Kidney (tissue), 14 donors: ENCODE measurements around the gene MARCHF2. TPM values are rescaled to one million over a fixed set of nuclear protein-coding genes. Genes with fewer than 3 reads are reported as not detected.
"Not testable (repeated sequence)": the region's sequence is repeated elsewhere in the genome, so short reads cannot be mapped to it uniquely, and the experiment has no call there.

Source experiments
- DNase-seq, 5 donors: peaks; one replicate each; pipeline ENCODE4 v3.0.0-alpha.2; 2013 to 2020
- FAIRE-seq: peaks from 2 replicates; lab custom pipeline; 2012; peaks lifted over from hg19 to GRCh38; lab: Jason Lieb, UNC
- H3K27ac ChIP-seq, 2 donors: one replicate each; pipeline ENCODE4 v1.7.0; 2013; ENCODE audit warnings: low read depth in 2 of 2, low read length in 2 of 2, inconsistent platforms in 1 of 2
- H3K27me3 ChIP-seq: one replicate; pipeline ENCODE4 v1.7.1; 2013; ENCODE audit warnings: low read length, inconsistent platforms; ENCODE audit not compliant: control insufficient read depth, insufficient read depth
- H3K36me3 ChIP-seq, 3 donors: one replicate each; pipeline versions ENCODE4 v1.7.0 to v1.7.1; 2013; ENCODE audit warnings: low read length in 3 of 3, control low read depth in 1 of 3, inconsistent platforms in 1 of 3; ENCODE audit not compliant: insufficient read depth in 3 of 3, control insufficient read depth in 2 of 3
- H3K4me1 ChIP-seq, 3 donors: one replicate each; pipeline versions ENCODE4 v1.7.0 to v1.7.1; 2013; ENCODE audit warnings: low read length in 3 of 3, inconsistent platforms in 1 of 3, low read depth in 1 of 3; ENCODE audit not compliant: control insufficient read depth in 2 of 3, insufficient read depth in 2 of 3
- H3K4me3 ChIP-seq, 3 donors: one replicate each; pipeline versions ENCODE4 v1.7.0 to v1.8.1; 2013; ENCODE audit warnings: low read length in 3 of 3, control low read depth in 1 of 3, inconsistent platforms in 1 of 3
- H3K9ac ChIP-seq, 3 donors: one replicate each; pipeline versions ENCODE4 v1.7.0 to v1.7.1; 2013; ENCODE audit warnings: low read length in 3 of 3, control low read depth in 1 of 3, inconsistent platforms in 1 of 3
- H3K9me3 ChIP-seq, 3 donors: one replicate each; pipeline versions ENCODE4 v1.7.0 to v1.7.1; 2013; ENCODE audit warnings: low read length in 3 of 3, control low read depth in 1 of 3, inconsistent platforms in 1 of 3; ENCODE audit not compliant: control insufficient read depth in 2 of 3, insufficient read depth in 1 of 3
- intact Hi-C: fragments of 100-400 bp; cut with DNase I; formaldehyde crosslinking; loops from one replicate; pipeline ENCODE4 v1.11.1; 2022
- polyA plus RNA-seq: library from polyadenylated mRNA; stranded (reverse); fragments of 350-450 nt; fragmentation: Illumina TruSeq; extraction: RNeasy Lipid Tissue Mini Kit (QIAGEN cat#74804); gene quantifications from one replicate; pipeline ENCODE4 v1.2.3, GENCODE V29; 2014; ENCODE audit warnings: low read depth, low replicate concordance; ENCODE audit not compliant: insufficient read depth
- total RNA-seq: library from RNA; stranded (reverse); fragmentation: NEBNext Ultra II Directional; extraction: Animal tissue kit (Norgen Biotek cat#: 25700); gene quantifications from one replicate; pipeline ENCODE4 v1.2.1, GENCODE V29; 2021
- TF ChIP-seq, protein P1 (sequence below): IDR thresholded peaks from 3 replicates; pipeline ENCODE4 v1.5.1; 2012; ENCODE audit warnings: mild to moderate bottlenecking, moderate library complexity, borderline replicate concordance; ENCODE audit not compliant: insufficient read depth; ENCODE audit errors: extremely low read depth
- donor health status: control.
- donor health status: control.
- donor health status: control.
- donor health status: control.
- donor health status: control.
- donor health status: DM: yes; HTN: yes; CAD: no.
- donor health status: Normal renal cell carcinoma (clear cell type).

The MARCHF2 gene
- total and polyA plus RNA-seq, 2 donors from 2014 or later, result 46.5 to 48.4 TPM

DNA sequence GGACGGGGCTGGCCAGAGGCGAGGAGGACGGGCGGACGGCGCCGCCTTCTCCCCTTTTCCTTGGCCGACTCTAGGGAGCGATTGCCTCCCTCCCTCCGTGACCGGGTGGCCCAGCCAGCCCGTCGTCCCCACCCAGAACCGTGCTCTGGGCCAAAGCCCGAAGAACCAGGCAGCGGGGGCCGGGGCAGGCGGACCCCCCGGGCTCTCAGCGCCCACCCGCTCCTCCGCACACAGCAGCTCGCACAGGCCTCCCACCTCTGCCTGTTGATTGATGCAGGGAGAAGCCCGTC is 9.3 kb upstream of the MARCHF2 start:
- intact Hi-C loops, result no loop called here
- Histone ChIP-seq H3K9me3 (no peaks in the 10 kb centered on the region), H3K4me3 (no peak overlapping the region), H3K9ac (no peak overlapping the region), H3K27me3 (no peaks in the 10 kb centered on the region), H3K27ac (no peak overlapping the region), H3K36me3 (peaks cover 0 to 21% (median 9%) of the 10 kb centered on the region in 3 donors), H3K4me1 (no peaks in the 10 kb centered on the region)
- TF ChIP-seq, protein P1, sequence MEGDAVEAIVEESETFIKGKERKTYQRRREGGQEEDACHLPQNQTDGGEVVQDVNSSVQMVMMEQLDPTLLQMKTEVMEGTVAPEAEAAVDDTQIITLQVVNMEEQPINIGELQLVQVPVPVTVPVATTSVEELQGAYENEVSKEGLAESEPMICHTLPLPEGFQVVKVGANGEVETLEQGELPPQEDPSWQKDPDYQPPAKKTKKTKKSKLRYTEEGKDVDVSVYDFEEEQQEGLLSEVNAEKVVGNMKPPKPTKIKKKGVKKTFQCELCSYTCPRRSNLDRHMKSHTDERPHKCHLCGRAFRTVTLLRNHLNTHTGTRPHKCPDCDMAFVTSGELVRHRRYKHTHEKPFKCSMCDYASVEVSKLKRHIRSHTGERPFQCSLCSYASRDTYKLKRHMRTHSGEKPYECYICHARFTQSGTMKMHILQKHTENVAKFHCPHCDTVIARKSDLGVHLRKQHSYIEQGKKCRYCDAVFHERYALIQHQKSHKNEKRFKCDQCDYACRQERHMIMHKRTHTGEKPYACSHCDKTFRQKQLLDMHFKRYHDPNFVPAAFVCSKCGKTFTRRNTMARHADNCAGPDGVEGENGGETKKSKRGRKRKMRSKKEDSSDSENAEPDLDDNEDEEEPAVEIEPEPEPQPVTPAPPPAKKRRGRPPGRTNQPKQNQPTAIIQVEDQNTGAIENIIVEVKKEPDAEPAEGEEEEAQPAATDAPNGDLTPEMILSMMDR, result no peak
- FAIRE-seq, result no peak
- peak in 1 of 5 donors; percentile 35 for DNase-seq

DNA sequence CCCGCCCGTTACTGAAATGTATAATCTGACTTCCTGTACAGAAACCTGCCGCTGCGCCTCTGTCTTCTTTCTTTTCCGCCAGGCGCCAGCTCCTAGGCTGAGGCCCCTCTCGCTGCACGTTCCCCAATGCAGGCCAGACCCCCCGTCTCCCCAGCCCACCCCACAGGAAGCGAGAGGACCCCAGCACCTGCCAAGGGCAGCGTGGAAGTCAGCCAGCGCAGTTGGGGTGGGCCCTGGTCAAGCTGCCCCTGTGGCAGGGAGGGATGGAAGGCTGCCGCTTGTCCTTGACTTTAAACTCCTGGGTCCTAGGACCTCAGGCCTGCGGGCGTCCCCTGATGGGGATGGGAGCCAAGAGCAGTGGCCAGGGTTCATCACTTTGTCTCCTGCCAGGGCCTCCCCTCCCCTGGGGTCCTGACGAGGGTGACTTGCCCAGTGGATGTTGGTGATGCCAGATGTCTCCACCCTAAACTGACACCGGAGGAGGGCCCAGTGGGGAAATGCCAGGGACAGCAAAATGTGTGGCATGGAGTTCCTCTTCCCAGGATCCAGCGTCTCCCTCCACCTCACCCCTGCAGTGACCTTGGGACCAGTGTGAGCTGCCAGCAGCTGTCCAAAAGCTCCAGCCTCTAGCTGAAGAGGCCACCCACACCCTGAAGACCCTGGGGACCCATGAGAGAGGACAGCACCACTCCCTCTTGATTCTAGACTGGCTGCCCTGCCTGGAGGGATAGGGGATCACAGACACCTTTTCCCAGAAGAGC is 8.5 kb upstream of the MARCHF2 start:
- TF ChIP-seq, protein P1, result no peak
- peak in 1 of 5 donors; percentile 34 for DNase-seq
- no peak overlapping the region for H3K27ac ChIP-seq

DNA sequence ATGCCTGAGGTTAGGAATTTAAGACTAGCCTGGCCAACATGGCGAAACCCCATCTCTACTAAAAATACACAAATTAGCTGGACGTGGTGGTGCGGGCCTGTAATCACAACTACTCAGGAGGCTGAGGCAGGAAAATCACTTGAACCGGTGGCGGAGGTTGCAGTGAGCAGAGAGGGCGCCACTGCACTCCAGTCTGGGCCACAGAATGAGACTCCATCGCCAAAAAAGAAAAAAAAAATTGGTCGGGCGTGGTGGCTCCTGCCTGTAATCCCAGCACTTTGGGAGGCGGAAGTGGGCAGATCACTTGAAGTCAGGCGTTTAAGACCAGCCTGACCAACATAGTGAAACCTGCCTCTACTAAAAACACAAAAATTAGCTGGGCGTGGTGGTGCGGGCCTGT is 2.4 kb upstream of the MARCHF2 start:
- intact Hi-C loops, result loop anchor here (10.0 kb wide), 1 partner anchor 94 kb away; the partner anchor contains the start of gene PRAM1
- H3K27ac ChIP-seq, H3K4me3 ChIP-seq, DNase-seq, H3K27me3 ChIP-seq, H3K36me3 ChIP-seq, H3K4me1 ChIP-seq, H3K9ac ChIP-seq, H3K9me3 ChIP-seq, FAIRE-seq: not testable (repeated sequence)

More for the DNA sequence above, 8.5 kb upstream of the MARCHF2 start:
- intact Hi-C loops, result no loop called here
- Histone ChIP-seq H3K4me3 (no peak overlapping the region), H3K27me3 (no peaks in the 10 kb centered on the region), H3K4me1 (no peaks in the 10 kb centered on the region), H3K9me3 (no peaks in the 10 kb centered on the region), H3K9ac (no peak overlapping the region), H3K36me3 (peaks cover 0 to 21% (median 9%) of the 10 kb centered on the region in 3 donors)
- no peak for FAIRE-seq

DNA sequence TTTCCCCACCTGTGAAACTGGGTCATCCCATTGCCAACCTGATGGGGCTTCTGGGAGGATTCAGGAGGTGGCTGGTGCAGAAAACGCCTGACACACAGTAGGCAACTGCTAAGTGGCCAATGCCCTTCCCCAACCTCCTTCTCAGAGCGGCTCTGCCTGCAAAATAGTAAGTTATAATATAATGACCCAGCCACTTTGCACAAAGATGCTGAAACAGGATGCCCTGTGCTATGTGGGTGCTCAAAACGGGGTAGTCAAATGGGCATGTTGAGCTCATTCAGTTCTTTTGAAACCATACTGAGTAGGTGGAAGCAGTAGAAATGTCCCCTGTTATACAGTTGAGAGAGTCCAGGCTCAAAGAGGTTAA is 507 bp downstream of the MARCHF2 start:
- Histone ChIP-seq H3K36me3 (no peaks in the 10 kb centered on the region), H3K4me3 (peak overlapping the region; percentile 31 to 85 (median 78)), H3K9ac (peak overlapping the region in 2 of 3 donors; percentile 63 to 69), H3K9me3 (no peaks in the 10 kb centered on the region), H3K27ac (peak overlapping the region in 1 of 2 donors; percentile 14), H3K27me3 (no peaks in the 10 kb centered on the region), H3K4me1 (peaks cover 0 to 6% (median 0%) of the 10 kb centered on the region in 3 donors)
- TF ChIP-seq, protein P1, result no peak
- FAIRE-seq, result no peak
- DNase-seq, result no peak
- intact Hi-C loops, result loop anchor here (10.0 kb wide), 1 partner anchor 91 kb away; the partner anchor contains the start of gene PRAM1
